OCI-M1 (cell line): ENCODE results near the gene TRDN.
"Not testable (repeated sequence)": the region's sequence is repeated elsewhere in the genome, so short reads cannot be mapped to it uniquely, and the experiment has no call there.

Source experiments
- DNase-seq: peaks from one replicate; lab custom pipeline; 2025; lab: John Stamatoyannopoulos, UW

Gene TRDN

DNA sequence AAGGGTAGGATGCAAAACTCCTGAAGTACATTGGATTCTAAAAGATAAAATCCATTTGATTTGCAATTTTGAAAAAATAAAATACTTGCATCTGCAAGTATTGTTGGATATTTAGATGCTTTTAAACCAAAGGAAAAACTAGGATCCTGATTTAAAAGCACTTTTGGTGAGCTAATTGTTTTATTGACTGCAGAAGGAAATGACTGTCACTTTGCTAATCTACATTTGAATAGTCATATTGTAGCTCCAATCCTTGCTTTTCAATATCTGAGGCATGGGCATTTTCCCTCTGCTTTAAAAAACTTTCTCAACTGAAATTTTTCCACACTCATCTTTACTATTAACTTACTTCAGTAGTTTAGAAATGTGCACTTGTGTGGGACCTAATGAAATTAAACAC, 74.1 kb downstream of the TRDN start:
- DNase-seq, result no peak

GRCh38 chr6:123562264-123562663, 74.5 kb downstream of the TRDN start:
- DNase-seq, result no peak

DNA sequence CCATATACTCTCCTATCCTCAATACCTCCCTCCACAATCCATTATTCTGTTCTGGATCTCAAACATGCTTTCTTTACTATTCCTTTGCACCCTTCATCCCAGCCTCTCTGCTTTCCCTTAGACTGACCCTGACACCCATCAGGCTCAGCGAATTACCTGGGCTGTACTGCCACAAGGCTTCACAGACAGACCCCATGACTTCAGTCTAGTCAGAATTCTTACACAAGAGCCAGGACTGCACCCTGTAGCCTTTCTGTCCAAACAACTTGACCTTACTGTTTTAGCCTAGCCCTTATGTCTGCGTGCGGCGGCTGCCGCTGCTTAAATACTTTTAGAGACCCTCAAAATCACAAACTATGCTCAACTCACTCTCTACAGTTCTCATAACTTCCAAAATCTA, 76.9 kb downstream of the TRDN start:
- not testable (repeated sequence) for DNase-seq

- not testable (repeated sequence) for DNase-seq
Observed at GRCh38 chr6:123557474-123557873, 79.3 kb downstream of the TRDN start.

- DNase-seq, result peak; percentile 79
Observed at GRCh38 chr6:123551939-123552707, 84.6 kb downstream of the TRDN start.

GRCh38 chr6:123550052-123550617, 86.6 kb downstream of the TRDN start:
- peak; percentile 57 for DNase-seq

- no peak for DNase-seq
Observed at GRCh38 chr6:123549476-123549875, 87.3 kb downstream of the TRDN start.

DNA sequence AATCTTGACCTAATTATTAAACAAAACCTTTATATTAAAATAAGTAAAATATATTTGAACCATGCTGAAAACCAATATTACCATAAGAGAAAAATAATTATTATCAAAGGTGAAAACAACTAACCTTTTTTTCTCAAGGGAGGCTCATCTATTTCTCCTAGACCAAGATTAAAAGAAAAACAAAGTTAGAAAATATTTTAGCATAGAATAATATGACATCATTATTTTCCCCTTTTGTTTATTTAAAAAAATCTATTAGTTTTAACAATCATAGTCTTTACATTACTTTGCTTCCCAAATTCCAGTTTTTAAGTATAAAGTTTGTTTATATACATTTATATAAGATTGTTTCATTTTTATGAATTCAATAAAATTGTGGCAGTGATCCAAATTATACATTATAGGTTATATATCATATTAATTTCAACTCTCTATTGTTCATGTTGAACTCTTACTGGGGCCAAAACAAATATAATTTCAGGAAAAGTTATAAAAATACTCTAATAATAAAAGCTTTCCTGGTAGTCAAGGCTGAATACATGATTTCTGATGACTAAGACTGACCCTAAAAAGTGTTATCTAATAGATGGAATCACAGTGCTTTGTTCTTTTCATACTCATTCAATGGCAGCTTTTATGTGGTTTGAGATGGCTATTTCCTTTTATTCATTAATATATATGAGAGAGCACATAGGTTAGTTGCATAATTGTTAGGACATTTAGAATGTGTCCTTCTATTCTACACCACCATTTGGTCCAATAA, 89.4 kb downstream of the TRDN start:
- no peak for DNase-seq

DNA sequence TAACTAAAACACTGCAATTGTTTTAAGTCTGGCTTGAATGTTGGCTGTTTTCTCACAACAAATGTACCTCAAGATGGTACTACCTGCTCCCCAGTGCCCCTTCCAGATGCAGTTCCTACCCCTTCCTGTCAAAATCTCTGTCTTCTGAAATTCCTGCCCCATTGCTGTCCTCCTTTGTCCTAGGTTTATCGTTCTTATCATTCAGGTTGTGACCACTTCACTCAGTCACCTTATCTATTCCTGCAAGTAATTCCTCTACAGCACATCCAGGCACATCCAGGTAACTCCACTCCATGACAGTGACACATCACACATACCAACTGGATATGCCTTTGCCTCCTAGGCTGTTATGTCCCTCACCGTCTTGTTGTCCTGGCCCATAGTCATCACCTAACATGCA, 90.2 kb downstream of the TRDN start:
- DNase-seq, result no peak

GRCh38 chr6:123541462-123541861, 95.3 kb downstream of the TRDN start:
- no peak for DNase-seq

DNA sequence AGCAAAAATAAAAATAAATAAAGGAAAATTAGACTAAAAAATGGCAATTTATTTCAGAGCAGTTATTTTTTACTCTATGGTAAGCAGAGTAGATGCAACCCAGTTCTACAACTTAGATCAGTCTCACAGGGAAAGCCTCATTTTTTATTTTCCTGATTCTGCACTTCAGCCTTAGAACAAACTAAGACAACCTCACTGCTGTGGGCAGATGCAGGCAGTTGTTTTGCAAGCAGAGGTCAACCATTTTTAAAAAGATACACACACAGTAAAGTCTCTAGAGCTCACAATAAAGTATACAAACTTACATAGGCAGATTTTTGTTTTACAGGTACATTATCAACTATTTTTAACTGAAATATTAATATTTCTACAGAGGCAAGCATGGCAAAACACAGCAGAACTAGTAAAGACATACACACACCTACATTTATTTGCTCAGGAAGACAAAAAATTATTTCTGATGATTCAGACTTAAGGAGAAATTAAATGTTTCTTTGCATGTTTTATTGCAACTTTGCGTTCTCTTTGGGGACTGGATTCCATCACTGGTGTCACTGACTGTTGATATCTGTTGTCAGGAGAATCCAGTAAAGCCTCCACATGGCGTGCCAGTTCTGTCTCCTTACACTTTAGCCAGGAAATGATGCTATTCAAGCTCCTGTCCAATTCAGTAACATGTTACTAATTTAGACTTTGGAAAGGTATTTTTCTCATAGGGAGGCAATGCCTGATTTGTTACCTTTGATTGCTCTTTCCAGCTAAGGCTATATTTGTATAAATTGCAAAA, 102.7 kb downstream of the TRDN start:
- DNase-seq, result no peak

DNA sequence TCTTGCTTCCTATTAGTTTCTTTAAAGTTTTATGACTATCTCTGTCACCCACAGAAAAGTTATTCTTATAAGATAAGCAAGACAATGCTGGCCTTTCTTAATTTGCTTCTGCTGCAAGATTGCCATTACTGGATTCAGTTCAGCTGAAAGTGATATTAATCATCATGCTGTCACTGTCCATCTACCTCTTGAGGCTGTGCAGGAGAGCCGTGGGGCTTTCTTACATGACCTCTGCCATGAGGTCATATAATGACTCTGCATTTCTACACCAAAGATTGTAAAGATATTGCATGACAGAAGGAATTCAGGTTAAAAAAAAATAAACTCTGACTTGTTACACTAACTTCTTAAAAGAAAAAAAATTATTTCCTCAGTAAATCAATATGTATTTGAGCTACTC, 106.9 kb downstream of the TRDN start:
- peak; percentile 90 for DNase-seq

DNA sequence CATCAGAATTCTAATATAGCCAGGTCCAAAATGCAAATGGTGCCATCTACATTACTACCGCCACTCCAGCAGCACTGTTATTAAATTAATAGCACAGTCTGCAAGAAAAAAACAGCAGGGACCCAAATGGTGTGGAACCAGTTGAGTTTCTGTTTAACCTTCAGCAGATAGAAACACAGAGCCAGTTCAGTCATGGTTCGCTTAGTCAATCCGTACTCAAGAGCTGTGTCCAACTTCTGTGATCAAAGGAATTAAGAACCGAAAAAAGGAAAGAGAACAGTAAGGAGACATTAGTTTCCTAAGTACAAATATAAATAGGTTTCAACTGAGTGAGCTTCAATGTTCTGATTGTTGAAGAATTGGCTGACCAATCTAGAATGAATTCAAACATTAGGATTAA, 107.7 kb downstream of the TRDN start:
- peak; percentile 58 for DNase-seq

- DNase-seq, result no peak
Observed at GRCh38 chr6:123527406-123527805, 109.3 kb downstream of the TRDN start.

GRCh38 chr6:123526128-123526527, 110.6 kb downstream of the TRDN start:
- no peak for DNase-seq

DNA sequence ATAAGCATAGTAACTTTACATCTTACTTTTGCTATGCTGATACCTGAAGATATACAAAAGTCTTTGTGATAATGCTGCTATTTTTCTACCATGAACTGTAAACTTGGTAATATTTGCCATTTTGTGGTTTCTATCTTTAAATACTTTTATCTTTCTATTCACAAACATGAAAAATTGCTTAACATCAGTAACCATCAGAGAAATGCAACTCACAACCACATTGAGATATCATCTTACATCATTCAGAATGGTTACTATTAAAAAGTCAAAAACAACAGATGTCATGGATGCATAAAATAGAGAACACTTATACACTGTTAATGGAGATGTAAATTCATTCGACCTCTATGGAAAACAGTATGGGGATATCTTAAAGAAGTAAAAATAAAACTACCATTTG, 112.0 kb downstream of the TRDN start:
- DNase-seq, result no peak

DNA sequence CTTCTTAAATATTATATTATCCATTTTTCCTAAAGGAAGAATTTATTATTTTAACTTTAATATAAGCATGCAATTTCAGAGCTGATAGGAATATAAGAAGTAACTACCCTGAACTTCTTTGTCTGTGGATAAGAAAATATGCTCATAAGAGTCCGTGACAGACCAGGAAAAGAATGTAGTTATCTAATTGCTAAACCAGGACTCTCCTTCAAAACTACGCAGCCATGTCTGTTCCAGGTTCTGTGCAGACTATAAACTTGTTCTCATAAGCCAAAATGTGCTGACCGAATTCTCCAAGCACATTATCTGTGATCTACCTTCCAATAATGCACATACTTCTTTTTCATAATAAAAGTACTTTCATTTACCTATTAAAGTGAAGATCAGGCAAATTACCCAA, 116.5 kb downstream of the TRDN start:
- DNase-seq, result no peak

DNA sequence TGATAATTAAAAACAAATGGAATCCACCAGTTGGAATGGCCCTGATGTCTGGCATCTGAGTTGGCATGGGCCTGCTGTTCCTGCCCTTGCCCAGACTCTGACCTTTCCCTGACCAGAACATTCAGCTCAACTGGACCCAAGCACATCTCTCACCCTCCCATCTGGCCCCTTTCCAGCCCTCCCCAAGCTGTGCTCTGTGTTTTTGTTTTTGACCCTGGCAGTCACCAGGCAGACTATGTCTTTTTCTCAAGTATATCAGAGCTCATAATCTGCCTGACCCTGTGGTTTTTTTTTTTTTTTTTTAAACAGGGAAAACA, 117.6 kb downstream of the TRDN start:
- no peak for DNase-seq

DNA sequence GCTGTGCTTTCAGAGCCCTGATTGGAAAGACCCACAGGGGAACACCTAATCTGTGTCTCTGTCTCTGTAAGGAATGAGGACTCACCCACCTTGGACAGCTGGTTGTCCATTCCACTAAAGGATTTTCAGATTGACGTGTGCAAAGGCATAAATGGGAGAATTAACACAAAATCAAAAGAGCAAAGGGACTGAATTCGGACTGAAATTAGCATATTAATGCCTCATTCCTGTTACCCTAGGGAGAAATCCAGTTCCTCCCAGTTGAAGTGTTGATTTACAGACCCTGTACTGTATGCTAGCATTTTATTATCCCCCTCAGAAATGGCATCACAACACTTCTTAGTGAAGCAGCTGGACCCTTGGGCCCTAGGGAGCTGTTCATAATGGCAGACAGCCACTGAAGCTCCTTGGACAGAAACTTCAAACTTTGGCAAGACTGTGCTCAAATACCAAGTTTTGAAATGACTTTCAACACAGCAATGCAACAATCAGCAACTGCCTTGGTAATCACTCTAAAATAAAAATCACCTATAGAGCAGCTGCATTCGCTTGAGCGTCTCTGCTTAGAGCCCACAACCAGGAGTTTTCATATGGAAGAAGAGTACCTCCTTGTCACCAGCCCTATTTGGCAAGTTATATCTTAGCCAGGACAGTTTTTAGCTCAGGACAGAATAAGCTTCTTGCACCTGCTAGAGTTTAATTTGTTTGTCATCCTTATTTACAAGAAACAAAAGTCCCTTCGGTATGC, 118.1 kb downstream of the TRDN start:
- no peak for DNase-seq

- peak; percentile 19 for DNase-seq
Observed at GRCh38 chr6:123515715-123516114, 121.0 kb downstream of the TRDN start.

GRCh38 chr6:123509112-123509511, 127.6 kb downstream of the TRDN start:
- no peak for DNase-seq

DNA sequence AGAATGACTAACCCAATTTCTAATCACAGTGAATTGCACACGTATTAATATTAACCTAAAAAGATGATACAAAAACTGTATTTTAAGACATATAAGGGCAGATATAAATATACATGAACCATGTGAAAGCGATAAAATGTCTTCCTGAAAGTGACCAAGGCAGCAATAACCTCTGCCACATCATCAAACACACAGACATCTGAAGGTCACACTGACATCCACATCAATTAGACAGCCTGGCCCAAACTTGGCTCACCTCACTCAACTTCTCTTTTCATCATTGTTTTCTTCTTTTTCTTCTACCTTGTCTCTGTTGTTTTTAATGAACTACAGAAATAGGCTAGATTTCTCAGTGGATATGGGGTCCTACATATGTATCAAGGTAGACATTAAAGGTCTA, 128.5 kb downstream of the TRDN start:
- no peak for DNase-seq
